Measurements from ENCODE around the gene CFAP157.

- TF ChIP-seq POLR2AphosphoS5 (IDR thresholded peaks at IDR 0.05; ENCODE audit: borderline replicate concordance, low read depth, low read length): no peak
- TF ChIP-seq EZH2 (IDR thresholded peaks at IDR 0.05): no peak
- no peak for TF ChIP-seq FOXP2 (optimal IDR thresholded peaks at IDR 0.05; ENCODE audit: control extremely low read depth, extremely low read length, insufficient read depth)
Observed at GRCh38 chr9:127753622-127754021, 46.8 kb downstream of the CFAP157 start.
